ENCODE data around the gene MGMT. TPM values are rescaled to one million over a fixed set of nuclear protein-coding genes. Genes with fewer than 3 reads are reported as not detected.

MGMT gene
- total and polyA plus RNA-seq, 4 donors: 9.9 to 39.6 (median 23.2) TPM

GRCh38 chr10:129675027-129675769 is 208.2 kb downstream of the MGMT start:
- ATAC-seq (ENCODE audit: insufficient read depth, low FRiP score): no peak
- H3K36me3 ChIP-seq (ENCODE audit: control insufficient read depth in 4 of 4, insufficient read depth in 4 of 4, low read length in 4 of 4): peaks cover 0 to 1% (median 0%) of the 10 kb centered on the region in 4 donors
- 95 to 97% methylated on average over 17 of the region's 17 CpGs for WGBS, 2 donors
- H3K4me1 ChIP-seq (ENCODE audit: control insufficient read depth in 5 of 5, insufficient read depth in 5 of 5, low read length in 5 of 5): no peaks in the 10 kb centered on the region
- no peak overlapping the region for H3K9ac ChIP-seq (ENCODE audit: insufficient read depth in 1 of 2, low read length in 2 of 2)
- TF ChIP-seq CTCF (IDR thresholded peaks at IDR 0.05; ENCODE audit: control extremely low read depth, extremely low read depth): no peak
- peaks cover 0 to 1% (median under 1%) of the 10 kb centered on the region in 4 donors for H3K9me3 ChIP-seq (ENCODE audit: control insufficient read depth in 4 of 4, insufficient read depth in 3 of 4, low read length in 3 of 4)
- no peaks in the 10 kb centered on the region for H3K27me3 ChIP-seq (ENCODE audit: control insufficient read depth in 3 of 3, insufficient read depth in 3 of 3, low read length in 2 of 3)
- no peak overlapping the region for H3K27ac ChIP-seq (ENCODE audit: low read depth in 1 of 2, low read length in 1 of 2)
- DNase-seq: no peak
- H3K4me3 ChIP-seq: no peak overlapping the region

- no peak for TF ChIP-seq CTCF (IDR thresholded peaks at IDR 0.05; ENCODE audit: control extremely low read depth, extremely low read depth)
- no peaks in the 10 kb centered on the region for H3K27me3 ChIP-seq (ENCODE audit: control insufficient read depth in 3 of 3, insufficient read depth in 3 of 3, low read length in 2 of 3)
- no peak overlapping the region for H3K9ac ChIP-seq (ENCODE audit: insufficient read depth in 1 of 2, low read length in 2 of 2)
- H3K36me3 ChIP-seq (ENCODE audit: control insufficient read depth in 4 of 4, insufficient read depth in 4 of 4, low read length in 4 of 4): peaks cover 0 to 1% (median 0%) of the 10 kb centered on the region in 4 donors
- H3K9me3 ChIP-seq (ENCODE audit: control insufficient read depth in 4 of 4, insufficient read depth in 3 of 4, low read length in 3 of 4): peaks cover 0 to 1% (median 0%) of the 10 kb centered on the region in 4 donors
- H3K4me3 ChIP-seq: no peak overlapping the region
- no peak overlapping the region for H3K27ac ChIP-seq (ENCODE audit: low read depth in 1 of 2, low read length in 1 of 2)
- peaks cover 0 to 2% (median 0%) of the 10 kb centered on the region in 5 donors for H3K4me1 ChIP-seq (ENCODE audit: control insufficient read depth in 5 of 5, insufficient read depth in 5 of 5, low read length in 5 of 5)
- ATAC-seq (ENCODE audit: insufficient read depth, low FRiP score) (no peak), DNase-seq (no peak)
- WGBS, 2 donors: 93 to 94% methylated on average over 12 of the region's 12 CpGs
Measured at GRCh38 chr10:129676014-129676413, 209.0 kb downstream of the MGMT start.

GRCh38 chr10:129677377-129677927 is 210.4 kb downstream of the MGMT start:
- Histone ChIP-seq H3K27ac (ENCODE audit: low read depth in 1 of 2, low read length in 1 of 2) (no peak overlapping the region), H3K27me3 (ENCODE audit: control insufficient read depth in 3 of 3, insufficient read depth in 3 of 3, low read length in 2 of 3) (no peaks in the 10 kb centered on the region), H3K4me3 (no peak overlapping the region), H3K9me3 (ENCODE audit: control insufficient read depth in 4 of 4, insufficient read depth in 3 of 4, low read length in 3 of 4) (no peaks in the 10 kb centered on the region), H3K9ac (ENCODE audit: insufficient read depth in 1 of 2, low read length in 2 of 2) (no peak overlapping the region), H3K4me1 (ENCODE audit: control insufficient read depth in 5 of 5, insufficient read depth in 5 of 5, low read length in 5 of 5) (peaks cover 0 to 3% (median 0%) of the 10 kb centered on the region in 5 donors), H3K36me3 (ENCODE audit: control insufficient read depth in 4 of 4, insufficient read depth in 4 of 4, low read length in 4 of 4) (peaks cover 0 to 1% (median 0%) of the 10 kb centered on the region in 4 donors)
- TF ChIP-seq CTCF (IDR thresholded peaks at IDR 0.05; ENCODE audit: control extremely low read depth, extremely low read depth): no peak
- WGBS, 2 donors: 96 to 97% methylated on average over 11 of the region's 11 CpGs
- DNase-seq (no peak), ATAC-seq (ENCODE audit: insufficient read depth, low FRiP score) (no peak)
